ENCODE data around the gene CAPN9.
"Not testable (repeated sequence)": the region's sequence is repeated elsewhere in the genome, so short reads cannot be mapped to it uniquely, and the experiment has no call there.

The CAPN9 gene

DNA sequence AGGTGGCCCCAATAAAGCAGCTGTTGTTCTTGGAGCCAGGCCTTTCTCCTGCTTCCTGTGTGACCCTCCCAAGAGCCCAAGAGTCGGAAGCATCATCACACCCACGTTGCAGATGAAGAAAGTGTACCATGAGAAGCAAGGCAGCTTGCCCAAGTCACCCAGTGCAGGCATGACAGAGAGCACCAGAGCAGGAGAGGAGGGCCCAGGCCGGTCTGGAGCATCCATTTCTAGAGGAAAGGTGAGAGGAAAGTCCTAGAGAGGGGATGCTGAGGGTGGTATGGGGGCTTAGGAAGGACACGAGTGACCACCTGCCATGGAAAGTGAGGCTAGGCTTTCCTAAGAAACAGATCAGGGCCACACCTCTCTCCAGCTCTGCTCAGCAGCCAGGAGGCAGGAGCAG, 74.2 kb downstream of the CAPN9 start:
- no peak for DNase-seq (ENCODE audit: low spot score)
- no peak for FAIRE-seq

GRCh38 chr1:230822092-230822581, 74.9 kb downstream of the CAPN9 start:
- DNase-seq (ENCODE audit: low spot score) = no peak
- FAIRE-seq = no peak

DNA sequence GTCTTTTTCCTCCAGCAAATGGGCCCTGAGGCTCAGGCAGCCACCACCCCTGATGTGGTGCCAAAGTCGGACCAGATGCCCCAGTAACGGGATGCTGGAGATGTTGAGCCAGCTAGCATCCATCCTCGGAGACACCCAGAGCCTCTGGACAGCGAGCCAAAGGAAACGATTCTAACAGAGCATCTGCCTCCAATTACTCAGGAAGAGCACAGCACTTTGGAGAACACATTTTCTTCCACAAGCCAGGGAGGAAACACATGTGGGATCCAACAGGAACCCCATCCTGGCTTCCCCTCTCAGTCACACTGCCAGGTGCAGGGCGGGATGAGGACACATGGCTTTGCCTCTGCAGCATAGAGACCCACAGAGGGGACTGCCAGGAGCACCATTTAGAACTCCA, 76.2 kb downstream of the CAPN9 start:
- no peak for FAIRE-seq
- DNase-seq (ENCODE audit: low spot score) = no peak

GRCh38 chr1:230823931-230824381, 76.8 kb downstream of the CAPN9 start:
- DNase-seq (ENCODE audit: low spot score) = no peak
- FAIRE-seq = no peak

DNA sequence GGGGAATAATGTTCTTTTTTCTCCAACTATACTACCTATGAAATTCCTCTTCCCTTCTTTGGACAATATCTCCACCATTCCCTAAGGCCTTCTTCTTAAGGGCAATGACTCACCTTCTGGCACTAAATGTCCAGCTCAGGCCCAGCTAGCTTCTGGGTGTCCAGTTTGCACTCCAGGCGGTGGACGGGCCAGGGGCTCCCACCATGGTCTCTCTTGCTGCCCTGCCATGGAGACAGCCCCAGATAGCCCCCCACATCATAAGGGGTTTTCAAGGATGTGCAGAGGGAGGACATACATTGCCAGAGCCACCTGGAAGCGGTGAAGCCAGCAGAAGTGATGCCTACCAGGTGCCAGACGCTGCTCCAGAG, 77.3 kb downstream of the CAPN9 start:
- FAIRE-seq (no peak), DNase-seq (ENCODE audit: low spot score) (no peak)

- DNase-seq (ENCODE audit: low spot score) = peak; percentile 21
- FAIRE-seq = no peak
Measured at GRCh38 chr1:230824919-230825721, 77.9 kb downstream of the CAPN9 start.

DNA sequence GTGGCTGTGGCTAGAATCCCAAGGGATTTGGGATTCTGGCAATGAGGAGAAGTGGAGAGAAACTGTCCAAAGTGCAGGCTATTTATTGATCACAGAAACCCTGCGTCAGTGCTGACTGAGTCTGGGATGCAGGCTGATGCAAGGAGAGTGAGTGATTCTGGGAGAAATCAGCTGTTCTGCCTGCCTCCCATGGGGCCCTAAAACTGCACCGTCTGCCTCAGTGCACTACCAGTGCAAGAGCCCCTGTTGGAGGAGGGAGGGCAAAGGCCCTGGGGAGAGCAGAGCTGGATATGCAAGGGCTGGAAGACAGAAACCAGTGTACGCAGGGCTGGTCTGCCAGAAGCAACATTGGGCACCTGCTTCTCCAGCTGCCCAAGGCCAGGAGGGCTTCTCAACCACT, 78.6 kb downstream of the CAPN9 start:
- no peak for FAIRE-seq
- no peak for DNase-seq (ENCODE audit: low spot score)

DNA sequence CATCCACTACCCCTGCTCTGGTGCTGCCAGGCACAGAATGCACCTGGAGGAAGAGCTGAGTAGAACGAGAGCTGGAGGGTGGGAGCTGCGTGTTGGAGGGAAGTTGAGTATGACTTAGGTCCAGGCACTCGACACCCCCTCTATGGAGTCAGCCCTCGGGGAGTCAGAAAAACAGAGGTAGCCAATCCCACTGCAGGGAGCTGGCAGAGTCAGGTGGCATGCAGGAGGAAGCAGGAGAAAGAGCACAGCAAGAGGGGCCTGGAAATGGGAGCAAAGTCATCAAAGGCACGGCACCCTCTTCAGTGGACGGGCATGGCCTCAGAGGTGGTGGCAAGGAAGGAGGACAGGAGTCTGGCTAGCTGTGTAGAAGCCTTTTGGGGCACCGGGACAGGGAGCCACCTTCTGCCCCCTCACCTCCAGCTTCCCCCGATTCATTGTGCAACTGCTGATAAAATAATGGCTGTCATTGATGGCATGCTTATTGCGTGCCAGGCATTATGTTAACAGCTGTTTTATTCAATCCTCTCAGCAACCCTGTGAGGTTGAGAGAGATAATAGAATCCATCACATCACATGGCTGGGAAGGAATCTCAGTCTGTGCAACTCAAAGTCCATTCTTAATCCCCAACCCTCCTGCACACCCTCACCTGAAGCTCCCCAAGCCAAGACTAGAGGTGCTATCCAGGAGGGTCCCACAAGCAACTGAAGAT, 79.1 kb downstream of the CAPN9 start:
- FAIRE-seq = no peak

GRCh38 chr1:230827081-230827681, 80.0 kb downstream of the CAPN9 start:
- FAIRE-seq (no peak), DNase-seq (ENCODE audit: low spot score) (no peak)

More for the DNA sequence above, 79.1 kb downstream of the CAPN9 start:
- DNase-seq (ENCODE audit: low spot score) = no peak

DNA sequence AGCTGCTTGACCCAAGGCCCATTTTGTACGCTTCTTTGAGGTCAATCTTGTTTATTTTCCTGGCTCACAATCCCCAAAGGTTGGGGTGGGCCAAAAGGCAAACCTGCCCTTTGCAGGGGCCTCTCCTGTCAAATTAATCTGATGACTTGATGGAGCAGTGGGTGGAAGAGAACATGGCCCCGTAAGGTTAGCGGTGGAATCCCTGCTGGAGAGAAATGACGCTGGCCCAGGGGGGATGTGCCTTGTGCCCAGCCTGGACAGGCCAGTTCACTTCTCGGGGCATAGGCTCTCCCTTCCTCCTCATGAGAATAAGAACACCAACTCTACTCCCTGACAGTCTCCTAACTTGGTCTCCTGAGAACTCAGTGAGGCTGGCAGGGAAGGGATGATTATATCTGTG, 80.6 kb downstream of the CAPN9 start:
- DNase-seq (ENCODE audit: low spot score) (no peak), FAIRE-seq (no peak)

- DNase-seq (ENCODE audit: low spot score) (no peak), FAIRE-seq (no peak)
Measured at GRCh38 chr1:230828421-230828820, 81.2 kb downstream of the CAPN9 start.

- FAIRE-seq (no peak), DNase-seq (ENCODE audit: low spot score) (no peak)
Measured at GRCh38 chr1:230831771-230832170, 84.6 kb downstream of the CAPN9 start.

DNA sequence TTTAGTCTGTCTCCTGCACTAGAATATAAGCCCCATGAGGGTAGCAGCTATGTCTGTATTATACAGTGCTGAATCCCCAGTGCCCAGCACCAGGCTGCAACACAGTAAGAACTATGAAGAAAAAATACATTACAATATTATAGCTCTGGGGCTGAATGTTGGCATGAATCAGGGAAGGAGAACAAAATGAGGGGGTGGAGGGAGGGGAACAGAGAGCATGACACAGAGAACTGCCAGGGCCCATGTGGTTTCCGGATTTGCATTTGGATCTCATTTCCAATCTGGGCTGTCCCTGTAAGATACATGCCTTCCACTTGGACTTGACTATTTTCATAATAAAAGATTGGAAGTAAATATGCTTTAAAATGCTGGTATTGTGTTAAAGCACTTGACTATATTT, 85.3 kb downstream of the CAPN9 start:
- FAIRE-seq = no peak
- DNase-seq (ENCODE audit: low spot score) = no peak

DNA sequence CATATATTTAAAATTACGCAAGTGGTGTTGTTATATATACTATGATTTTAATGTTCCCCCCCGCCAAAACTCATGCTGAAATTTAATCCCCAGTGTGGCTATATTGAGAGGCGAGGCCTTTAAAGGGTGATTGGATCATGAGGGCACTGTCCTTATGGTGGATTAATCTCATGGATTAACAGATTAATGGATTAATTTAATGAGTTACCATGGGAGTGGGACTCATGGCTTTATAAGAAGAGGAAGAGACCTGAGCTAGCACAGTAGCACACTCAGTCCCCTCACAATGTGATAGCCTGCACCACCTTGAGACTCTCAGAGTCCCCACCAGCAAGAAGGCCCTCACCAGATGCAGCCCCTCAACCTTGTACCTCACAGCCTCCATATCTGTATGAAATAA, 86.3 kb downstream of the CAPN9 start:
- no peak for DNase-seq (ENCODE audit: low spot score)
- FAIRE-seq = no peak

DNA sequence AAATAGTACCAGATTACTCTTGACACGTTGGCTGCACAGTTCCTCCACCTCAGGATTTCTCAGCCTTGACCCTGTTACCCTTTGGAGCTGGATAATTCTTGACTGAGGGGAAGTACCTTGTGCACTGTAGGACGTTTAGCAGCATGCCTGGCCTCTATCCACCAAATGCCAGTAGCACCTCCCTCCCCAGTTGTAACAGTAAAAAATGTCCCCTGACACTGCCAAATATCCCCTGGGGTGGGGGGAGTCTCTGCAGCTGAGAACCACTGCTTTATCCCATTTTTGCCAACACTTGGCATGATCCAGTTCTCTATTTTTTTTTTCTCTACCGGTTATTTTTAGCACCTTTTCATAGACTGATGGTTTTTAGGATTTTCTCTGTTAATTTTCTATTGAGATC, 87.1 kb downstream of the CAPN9 start:
- DNase-seq (ENCODE audit: low spot score) (no peak), FAIRE-seq (no peak)

- DNase-seq (ENCODE audit: low spot score) (no peak), FAIRE-seq (no peak)
Measured at GRCh38 chr1:230836347-230836746, 89.2 kb downstream of the CAPN9 start.

DNA sequence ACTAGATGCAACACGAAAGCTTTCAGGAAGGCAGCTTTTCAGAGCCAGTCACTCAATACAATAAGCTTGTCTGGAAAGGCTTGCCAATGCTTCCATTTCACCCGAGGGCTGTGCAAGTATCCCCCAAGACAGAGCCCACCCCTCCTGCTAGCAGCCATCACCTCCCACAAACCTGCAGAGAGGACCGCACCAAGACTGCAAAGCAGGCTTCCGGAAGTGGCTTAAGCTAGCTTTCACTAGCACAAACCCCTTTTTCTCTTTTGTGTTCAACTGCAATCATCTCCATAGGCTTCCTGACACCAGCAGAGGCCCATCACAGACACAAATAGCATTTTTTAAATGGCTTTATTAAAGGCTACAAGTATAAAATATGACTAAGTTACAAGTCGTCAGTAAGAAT, 89.6 kb downstream of the CAPN9 start:
- FAIRE-seq = no peak
- no peak for DNase-seq (ENCODE audit: low spot score)

DNA sequence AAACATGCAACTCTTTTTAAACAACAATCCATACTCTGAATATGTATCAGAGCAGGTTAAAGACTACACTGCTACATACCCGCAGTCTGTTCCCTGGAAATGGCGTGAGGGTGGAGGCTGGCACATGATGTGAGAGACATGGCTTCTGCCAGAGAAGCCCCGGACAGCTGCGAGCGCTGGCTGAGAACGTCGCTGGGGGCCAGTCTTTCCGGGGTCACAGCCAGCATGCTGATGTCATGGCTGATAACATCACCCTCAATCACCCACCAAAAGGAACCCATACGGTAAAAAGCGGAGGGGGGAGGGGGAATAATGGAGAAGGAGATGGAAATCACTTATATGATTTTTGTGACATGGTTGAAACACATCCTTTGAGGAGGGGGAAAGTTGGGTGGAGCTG, 92.0 kb downstream of the CAPN9 start:
- FAIRE-seq (no peak), DNase-seq (ENCODE audit: low spot score) (no peak)

DNA sequence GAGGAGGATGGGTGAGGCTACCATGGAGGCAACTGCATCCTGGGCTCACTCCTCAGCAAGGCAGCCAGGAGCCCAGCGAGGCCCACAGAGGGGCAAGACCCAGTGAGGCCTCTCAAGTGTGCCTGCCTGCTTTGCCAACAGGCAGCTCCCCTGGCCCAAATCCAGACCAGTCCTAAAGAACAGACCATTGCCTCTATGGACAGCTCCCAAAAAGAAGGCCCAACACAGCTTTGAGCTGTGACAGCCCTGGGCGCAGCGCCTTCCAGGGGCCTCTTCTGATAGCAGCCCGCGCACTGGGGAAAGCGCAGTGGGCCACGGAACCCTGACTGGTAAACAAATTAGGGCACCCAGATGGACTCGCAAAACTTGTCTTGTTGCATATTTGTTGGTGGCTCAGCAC, 95.6 kb downstream of the CAPN9 start:
- FAIRE-seq (no peak), DNase-seq (ENCODE audit: low spot score) (no peak)

GRCh38 chr1:230843503-230844309, 96.5 kb downstream of the CAPN9 start:
- FAIRE-seq (no peak), DNase-seq (ENCODE audit: low spot score) (no peak)

DNA sequence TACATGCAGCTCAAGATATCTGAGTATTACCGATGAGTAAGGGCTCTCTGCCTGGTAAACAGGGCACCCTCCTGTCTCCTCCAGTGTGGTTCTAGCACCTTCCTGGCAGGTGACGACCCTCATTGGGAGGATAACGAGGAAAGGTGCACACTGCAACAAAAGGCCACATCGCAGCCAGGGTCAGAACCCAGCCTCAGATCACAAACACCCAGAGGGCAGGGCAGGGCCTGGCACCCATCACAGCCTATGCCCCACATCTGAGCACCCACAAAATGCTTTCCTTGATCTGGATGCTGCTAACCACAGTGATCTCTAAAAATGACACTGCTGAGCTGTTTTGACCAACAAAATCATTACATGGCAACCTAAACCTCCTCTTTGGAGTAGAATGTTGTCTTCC, 97.4 kb downstream of the CAPN9 start:
- DNase-seq (ENCODE audit: low spot score) (no peak), FAIRE-seq (no peak)

DNA sequence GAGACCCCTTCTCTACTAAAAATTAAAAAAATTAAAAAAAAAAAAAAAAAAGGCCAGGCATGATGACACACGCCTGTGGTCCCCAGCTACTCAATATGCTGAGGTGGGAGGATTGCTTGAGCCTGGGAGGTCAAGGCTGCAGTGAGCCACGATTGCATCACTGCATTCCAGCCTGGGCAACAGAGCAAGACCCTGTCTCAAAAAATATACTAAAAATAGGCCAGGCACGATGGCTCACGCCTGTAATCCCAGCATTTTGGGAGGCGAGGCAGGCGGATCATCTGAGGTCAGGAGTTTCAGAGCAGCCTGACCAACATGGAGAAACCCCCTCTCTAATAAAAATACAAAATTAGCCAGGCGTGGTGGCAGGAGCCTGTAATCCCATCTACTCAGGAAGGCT, 98.0 kb downstream of the CAPN9 start:
- DNase-seq (ENCODE audit: low spot score); FAIRE-seq: not testable (repeated sequence)

All from urothelium cell line (cell line).